HG03575 (cell line): Measurements from ENCODE around the gene SLC7A10.
"Not testable (repeated sequence)": the region's sequence is repeated elsewhere in the genome, so short reads cannot be mapped to it uniquely, and the experiment has no call there.

Experiments used
- ATAC-seq: cut with Tn5 transposase; IDR thresholded peaks from one replicate; pipeline ENCODE4 v1.9.1; 2021; ENCODE audit not compliant: unreplicated experiment, insufficient number of reproducible peaks, low FRiP score; ENCODE audit errors: extremely low read depth

SLC7A10 gene

DNA sequence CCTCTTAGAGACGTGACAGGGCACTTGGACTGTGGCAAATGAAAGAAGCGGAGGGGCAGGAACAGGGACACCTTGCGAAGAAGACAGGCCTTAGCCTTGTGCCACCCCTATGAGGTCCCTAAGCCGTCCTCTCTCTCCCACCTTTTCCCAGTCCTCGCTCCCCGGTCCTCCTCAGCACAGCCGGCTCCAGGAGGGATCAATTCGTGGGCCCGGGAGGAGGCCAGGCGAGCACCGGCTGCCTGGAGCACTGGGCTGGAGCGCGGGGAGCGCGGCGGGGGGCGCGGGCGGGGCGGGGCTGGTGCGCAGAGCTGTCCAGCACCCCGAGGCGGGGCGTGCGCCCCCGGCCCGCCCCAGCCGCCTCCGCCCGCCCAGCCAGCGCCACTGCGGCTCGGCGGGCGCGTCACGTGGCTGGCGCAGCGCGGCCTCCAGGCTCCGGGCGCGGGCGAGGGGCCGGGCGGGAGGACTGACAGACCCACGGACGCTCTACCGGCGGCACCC is 31.7 kb downstream of the SLC7A10 start, which contains the start of gene LRP3:
Gene LRP3 (plus strand): TSS at position 466 of the 498 bp plus-strand sequence. CDS start 456 bp downstream, outside the sequence.
- no peak for ATAC-seq

DNA sequence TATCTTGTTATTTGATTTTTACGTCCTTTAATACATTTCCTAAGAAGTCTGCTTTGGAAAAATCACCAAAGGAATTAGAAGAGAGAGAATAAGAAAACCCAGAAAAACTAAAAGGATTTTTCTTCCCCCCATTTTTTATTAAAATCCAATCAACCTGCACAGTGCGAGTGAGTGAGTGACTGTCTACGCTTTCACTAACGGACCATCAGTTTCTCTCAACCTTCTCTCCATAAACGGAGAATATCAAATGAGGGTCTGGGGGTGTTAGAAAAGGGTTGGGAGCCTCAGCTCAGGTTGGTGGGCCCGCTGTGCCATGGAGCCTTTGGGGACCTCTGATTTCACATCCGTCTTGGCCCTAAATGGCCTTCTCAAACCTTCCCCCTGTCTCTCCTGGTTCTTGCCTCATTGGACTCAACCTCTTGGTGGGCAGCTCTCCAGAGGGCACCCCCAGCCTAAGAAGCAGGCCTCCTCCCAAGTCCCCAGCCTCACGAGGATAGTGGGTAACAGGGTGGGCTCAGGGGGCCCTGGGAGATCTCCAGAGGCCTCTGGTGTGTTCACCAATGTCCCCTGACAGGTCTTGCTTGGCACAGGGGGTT is 32.3 kb downstream of the SLC7A10 start:
- ATAC-seq = no peak

DNA sequence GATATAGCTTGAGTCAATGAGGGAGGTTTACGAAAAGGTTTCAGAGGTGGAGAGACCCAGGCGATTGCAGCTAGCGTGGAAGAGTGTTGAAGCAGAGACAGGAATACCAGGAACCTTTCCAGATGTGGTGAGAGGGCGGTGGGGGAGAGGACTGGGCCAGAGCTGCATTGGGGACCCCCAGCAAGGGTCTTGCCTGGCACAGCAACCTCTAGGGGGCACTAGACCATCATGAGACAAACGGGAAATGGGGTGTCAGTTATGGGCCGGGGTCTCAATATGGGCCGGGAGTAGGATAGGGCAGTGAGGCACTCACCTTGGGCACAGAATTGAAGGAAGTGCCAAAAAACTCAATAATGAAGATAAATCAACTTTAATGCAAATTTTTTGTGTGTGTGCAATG is 33.6 kb downstream of the SLC7A10 start:
- ATAC-seq = no peak

DNA sequence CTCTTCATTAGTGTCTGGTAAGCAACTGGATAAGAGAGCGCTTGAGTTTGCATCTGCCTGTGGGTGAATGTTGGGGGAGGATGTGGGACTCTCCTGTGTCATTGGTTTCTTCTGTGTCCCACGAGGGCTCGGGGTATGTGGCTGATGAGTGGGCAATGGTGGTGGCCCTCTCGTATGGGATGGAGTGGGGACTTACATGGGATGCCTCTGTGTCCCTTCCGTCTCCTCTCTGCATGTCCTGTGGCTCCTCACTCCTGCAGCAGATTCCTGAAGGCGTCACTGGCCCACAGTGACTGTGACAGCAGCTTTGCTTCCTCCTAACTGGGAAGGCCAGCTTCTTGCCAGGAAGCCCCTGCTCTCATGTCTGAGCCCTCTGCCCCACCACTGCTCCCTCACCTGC is 34.1 kb downstream of the SLC7A10 start:
- no peak for ATAC-seq

DNA sequence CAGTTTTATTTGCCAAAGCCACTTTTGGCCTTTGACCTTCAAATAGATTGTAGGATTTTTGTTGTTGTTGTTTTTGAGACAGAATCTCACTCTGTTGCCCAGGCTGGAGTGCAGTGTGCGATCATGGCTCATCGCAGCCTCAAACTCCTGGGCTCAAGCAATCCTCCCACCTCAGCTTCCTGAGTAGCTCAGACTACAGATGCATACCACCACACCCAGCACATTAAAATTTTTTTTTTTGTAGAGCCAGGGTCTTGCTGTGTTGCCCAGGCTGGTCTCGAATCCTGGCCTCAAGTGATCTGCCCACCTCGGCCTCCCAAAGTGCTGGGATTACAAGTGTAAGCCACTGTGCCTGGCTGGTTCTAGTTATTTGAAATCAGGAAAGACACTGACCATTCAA is 34.6 kb downstream of the SLC7A10 start:
- ATAC-seq = not testable (repeated sequence)

DNA sequence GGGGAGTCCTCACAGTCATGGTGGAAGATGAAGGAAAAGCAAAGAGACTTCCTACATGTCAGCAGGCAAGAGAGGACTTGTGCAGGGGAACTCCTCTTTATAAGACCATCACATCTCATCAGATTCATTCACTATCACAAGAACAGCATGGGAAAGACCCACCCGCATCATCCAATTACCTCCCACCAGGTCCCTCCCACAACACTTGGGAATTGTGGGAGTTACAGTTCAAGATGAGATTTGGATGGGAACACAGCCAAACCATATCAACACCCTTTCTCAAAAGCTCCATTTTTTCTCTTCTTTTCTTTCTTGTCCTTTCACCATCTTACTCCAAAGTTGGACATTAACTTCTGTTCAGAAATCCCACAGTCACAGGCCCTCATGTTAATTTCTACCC is 36.2 kb downstream of the SLC7A10 start:
- no peak for ATAC-seq

DNA sequence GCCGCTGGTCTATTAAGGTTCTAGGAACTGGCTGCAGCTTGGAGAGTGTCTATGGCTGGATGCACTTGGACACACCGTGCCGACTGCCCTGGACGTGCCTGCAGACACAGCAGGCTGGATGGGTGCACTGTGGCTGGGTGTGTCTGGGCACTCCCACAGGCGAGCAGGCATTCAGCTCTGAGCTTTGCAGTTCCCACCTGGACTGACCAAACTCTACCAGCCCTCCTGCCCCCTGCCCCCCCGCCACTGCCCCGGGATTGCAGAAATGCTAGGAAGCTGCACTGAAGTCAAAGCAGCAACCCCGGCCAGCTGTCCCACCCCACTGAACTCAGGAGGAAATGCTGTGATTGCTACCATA is 38.5 kb downstream of the SLC7A10 start:
- ATAC-seq = no peak

DNA sequence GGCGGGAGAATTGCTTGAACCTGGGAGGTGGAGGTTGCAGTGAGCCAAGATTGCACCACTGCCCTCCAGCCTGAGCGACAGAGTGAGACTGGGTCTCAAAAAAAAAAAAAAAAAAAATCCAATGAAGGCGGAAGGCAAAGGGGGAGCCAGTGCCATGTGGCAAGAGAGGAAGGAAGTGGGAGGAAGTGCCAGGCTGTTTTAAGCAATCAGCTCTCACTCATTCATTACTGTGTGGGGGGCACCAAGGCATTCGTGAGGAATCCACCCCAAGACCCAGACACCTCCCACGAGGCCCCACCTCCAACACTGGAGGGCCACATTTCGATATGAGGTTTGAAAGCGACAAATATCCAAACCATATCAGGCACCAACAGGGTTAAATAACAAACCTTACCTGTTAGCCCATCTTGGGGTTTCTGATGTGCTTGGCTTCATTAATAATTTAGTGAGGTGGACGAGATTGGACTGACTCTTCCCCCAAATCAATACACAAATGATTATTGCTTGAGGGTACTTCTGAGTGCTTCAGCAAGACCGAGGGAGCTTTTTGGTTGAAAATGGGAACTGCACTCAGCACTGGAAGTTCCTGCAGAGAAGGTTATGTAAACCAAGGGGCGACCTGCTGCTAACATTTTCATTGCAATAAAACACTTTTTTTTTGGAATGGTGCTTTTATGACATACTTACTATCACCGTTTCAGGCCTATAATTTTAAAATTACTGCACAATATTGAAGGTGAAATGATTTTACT is 39.0 kb downstream of the SLC7A10 start:
- no peak for ATAC-seq

DNA sequence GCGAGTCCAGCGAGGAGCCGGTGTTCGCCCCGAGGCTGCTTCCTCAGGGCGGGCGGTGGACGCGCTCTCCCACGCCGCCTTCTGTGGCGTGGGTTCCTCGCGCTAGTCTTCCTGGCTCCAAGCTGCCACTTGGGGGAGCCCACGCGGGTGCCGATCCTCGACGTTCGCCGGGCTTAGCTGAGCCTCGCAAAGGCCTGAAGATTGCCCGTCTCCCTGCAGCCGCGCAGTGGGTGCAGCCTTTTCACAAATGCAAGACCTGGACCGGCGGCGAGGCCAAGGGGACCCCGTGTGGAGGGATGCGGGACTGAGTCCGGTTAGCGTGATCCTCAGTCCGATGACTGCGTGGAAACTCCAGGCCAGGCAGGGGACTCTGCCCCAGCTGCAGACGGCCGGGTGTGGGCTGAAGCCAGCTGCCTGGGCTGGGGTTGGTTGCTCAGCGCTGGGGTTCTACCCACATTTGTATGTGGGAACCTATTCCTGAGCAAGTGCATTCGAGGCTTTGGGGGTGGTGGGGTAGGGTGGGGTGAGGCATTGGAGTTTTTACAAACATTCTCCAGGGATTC is 48.2 kb downstream of the SLC7A10 start:
- peak; percentile 10 for ATAC-seq

DNA sequence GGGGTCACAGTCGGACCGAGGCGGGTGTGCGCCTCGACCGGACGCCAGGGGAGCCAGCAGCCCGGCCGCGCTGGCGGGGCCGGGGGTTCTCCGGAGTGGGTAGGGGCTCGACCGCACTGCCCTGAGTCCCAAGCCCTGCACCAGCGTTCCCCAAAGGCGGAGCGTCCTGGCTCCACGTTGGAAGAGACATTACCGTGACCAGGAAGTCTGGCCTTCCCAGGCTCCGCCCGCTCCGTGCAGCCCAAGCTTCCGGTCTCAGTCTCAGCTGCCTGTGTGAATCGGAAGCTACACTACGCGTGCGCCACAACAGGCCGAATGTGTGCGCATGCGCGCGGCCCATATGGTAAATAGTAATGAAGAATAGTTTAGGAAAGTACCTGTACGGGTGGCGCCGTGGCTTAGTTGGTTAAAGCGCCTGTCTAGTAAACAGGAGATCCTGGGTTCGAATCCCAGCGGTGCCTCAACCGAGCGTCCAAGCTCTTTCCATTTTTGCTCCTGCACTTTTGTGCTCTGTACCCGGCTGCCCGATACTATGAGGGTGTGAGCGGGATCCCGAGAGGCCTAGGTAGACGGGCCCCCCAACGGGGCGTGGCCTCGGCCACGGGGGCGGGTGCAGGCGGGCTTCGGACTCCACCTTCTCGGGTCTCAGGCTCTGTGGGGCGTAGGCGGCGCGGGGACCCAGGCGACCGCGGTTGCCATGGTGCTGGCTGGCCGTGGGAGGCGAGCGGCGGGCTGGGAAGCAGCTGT is 48.8 kb downstream of the SLC7A10 start:
- ATAC-seq = peak; percentile 73

DNA sequence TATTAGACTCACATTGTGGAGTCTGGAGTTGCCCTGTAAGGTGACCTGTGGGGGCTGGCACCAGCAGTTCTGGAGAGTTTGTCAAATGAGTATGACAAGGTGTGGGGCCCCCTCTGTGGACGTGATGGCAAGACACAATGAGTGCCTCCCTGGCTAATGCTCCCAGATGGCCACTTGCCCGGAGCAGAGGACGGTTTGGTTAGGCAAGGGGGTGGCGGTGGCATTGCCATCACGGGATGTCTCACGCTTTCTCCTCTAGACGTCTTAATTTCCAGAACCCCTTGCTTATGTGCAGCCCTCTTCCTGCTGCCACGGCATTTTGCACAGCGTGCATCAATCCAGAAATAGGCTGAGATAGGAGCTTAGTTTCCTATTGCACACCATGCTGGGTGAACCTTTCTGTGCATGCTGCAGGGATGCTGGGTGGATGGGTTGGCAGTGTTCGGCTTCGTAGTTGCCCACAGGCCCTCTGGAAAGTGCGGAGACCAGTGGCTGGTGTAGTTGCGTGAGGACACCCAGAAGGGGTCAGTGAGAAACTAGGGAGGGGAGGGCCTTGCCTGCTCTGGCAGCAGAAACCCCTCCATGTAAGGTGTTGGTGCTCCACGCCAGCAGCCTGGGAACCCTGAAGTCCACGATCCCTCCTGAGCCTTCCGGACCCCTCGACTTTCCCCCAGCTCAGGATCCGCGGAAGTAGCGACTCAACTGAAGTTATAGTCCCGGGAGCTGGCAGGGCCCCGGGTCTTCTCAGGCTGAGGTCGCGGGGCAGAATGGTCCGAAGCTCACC is 49.6 kb downstream of the SLC7A10 start:
- no peak for ATAC-seq

DNA sequence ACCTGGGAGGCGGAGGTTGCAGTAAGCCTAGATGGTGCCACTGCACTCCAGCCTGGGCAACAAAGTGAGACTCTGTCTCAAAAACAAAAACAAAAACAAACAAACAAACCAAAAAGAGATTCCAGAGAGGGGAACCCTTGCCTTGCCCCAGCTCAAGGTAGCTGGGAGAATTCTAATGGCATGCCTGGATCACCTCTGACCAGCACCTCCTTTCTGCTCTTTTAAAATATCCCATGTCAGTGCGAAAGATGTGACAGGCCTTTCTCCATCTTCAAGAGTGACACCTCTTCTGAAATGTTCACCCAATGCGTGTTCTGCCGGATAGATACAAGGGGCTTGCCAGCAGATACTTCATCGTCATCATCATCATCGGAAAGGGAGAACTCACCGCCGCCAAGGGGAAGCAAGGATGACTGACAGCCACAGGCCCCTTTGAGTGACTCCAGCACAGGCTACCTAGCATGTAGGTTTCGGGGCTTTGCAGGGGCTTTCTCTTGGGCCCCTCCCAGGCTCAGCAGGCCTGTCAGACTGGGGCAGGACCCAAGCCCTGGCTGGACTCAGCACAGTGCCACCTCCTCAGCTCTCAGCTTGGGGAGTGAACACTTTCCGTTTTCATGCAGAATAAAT is 50.4 kb downstream of the SLC7A10 start:
- ATAC-seq = no peak

DNA sequence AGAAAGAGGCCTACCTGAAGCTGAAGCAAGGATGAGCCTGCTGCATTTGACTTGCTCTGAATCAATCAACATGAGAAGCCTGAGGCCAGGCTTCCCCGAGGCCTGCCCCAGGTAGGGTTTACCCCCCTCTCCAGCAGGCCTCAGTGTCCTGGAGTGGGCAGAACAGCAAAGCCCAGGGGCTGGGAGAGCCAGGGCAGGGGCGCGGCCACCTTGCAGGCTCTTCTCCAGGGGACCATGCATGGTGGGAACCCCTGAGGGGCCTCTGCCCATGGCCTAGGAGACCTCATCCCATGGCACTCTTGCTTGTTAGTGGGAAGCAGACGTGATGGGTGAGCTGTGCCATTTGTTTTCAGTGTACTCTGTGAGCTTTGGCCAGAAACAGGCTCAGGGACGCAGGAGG is 51.5 kb downstream of the SLC7A10 start:
- no peak for ATAC-seq

DNA sequence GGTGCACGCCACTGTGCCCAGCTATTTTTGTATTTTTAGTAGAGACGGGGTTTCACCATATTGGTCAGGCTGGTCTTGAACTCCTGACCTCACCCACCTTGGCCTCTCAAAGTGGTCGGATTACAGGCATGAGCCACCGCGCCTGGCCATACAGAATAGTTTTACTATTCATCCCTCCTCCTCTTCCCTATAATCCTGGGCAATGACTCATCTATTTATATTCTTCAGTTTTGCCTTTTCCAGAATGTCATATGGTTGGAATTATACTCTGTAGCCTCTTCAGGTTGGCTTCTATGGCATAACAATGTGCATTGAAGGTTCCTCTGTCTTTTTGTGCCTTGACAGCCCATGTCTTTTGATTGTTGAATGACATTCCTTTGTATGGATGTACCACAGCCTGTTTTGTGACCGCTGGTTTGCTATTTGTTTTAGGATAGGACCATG is 53.7 kb downstream of the SLC7A10 start:
- no peak for ATAC-seq

DNA sequence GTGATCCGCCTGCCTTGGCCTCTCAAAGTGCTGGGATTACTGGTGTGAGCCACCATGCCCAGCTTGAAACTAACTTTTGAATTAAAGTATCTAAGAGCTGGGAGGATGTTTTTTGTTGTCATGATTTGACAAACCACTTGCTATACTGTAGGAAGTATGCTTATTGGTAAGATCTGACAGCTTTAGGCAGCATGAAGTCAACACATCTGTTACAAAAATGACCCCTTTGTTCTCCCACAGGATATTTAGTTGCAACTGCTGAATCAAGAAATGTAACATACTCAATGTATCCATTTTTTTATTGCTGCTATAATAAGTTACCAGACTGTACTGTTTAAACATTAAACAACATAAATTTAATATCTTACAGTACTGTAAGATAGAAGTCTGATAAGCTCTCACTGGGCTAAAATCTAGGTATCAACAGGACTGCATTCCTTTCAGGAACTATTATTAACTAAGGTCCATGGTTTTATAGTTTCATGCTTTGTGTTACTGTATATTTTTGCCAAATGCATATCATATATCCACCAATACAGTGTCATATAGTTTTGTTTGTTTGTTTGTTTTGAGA is 54.3 kb downstream of the SLC7A10 start:
- ATAC-seq = no peak

DNA sequence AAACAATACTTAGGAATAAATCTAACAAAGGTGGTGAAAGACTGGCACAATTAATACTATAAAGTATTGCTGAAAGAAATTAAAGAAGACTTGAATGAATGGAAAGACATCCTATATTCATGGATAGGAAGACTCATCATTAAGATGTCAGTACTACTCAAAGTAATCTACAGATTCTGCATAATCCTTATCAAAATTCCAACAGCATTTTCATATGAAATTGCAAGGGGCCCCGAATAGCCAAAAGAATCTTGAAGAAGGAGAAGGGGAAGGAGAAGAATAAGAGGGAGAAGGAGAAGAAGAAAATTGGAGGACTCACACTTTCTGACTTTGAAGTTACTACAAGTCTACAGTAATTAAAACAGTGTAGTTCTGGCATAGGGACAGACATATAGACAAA is 57.1 kb downstream of the SLC7A10 start:
- no peak for ATAC-seq

DNA sequence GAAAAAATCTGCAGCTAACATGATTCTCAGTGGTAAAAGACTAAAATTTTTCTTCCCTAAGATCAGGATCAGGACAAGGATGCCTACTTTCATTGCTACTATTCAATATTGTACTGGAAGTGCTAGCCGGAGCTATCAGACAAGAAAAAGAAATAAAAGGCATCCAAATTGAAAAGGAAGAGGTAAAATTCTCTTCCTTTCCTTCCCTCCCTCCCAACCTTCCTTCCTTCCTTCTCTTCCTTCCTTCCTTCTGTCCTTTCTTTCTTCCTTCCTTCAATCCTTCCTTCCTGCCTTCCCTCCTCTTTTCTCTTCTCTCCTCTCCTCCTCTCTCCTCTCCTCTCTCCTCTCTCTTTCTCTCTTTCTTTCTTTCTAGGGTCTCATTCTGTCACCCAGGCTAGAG is 58.2 kb downstream of the SLC7A10 start:
- no peak for ATAC-seq

DNA sequence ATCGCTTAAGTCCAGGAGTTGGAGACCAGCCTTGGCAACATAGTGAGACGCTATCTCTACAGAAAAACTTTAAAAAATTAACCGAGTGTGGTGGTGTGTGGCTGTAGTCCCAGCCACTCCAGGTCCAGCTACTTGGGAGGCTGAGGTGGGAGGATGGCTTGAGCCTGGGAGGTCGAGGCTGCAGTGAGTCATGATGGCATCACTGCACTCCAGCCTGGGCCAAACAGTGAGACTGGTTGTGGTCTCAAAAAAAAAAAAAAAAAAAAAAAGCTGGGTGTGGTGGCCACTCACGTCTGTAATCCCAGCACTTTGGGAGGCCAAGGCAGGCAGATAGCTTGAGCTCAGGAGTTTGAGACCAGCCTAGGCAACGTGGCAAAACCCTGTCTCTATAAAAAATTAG is 59.6 kb downstream of the SLC7A10 start:
- not testable (repeated sequence) for ATAC-seq
